ENCODE results near the gene TMEM131.

Gene TMEM131

GRCh38 chr2:98036349-98037000 lies 40.7 kb upstream of the TMEM131 start:
- H3K4ac ChIP-seq (ENCODE audit: low read depth, low read length): no peak overlapping the region
- no peak overlapping the region for H2AFZ ChIP-seq (ENCODE audit: insufficient read depth, low read length, poor library complexity)
- no CpG with 5 or more reads among the region's 8 CpGs for WGBS (ENCODE audit: extremely low coverage, insufficient coverage, insufficient read length)
- no peak overlapping the region for H3K9ac ChIP-seq (ENCODE audit: low read length)
- H2BK5ac ChIP-seq (ENCODE audit: low read depth, low read length, poor library complexity): no peak overlapping the region
- H3K27me3 ChIP-seq (ENCODE audit: insufficient read depth, low read length): no peaks in the 10 kb centered on the region
- no peak overlapping the region for H2AK5ac ChIP-seq (ENCODE audit: low read length)
- no peaks in the 10 kb centered on the region for H3K79me1 ChIP-seq (ENCODE audit: low read length)
- H4K91ac ChIP-seq (ENCODE audit: low read depth, low read length): no peak overlapping the region
- no peaks in the 10 kb centered on the region for H3K4me1 ChIP-seq (ENCODE audit: control insufficient read depth in 1 of 2, insufficient read depth in 2 of 2, low read length in 2 of 2)
- no peak overlapping the region for H3K4me3 ChIP-seq (ENCODE audit: low read depth, low read length)
- H3K27ac ChIP-seq (ENCODE audit: low read depth, low read length): no peak overlapping the region
- H3K79me2 ChIP-seq (ENCODE audit: control insufficient read depth, insufficient read depth, low read length, poor library complexity): no peaks in the 10 kb centered on the region
- H2BK12ac ChIP-seq (ENCODE audit: low read length): no peak overlapping the region
- no peak overlapping the region for H3K23ac ChIP-seq (ENCODE audit: low read length)
- H2BK120ac ChIP-seq (ENCODE audit: insufficient read depth, low read length, poor library complexity): no peak overlapping the region
- H4K12ac ChIP-seq (ENCODE audit: low read depth, low read length): no peak overlapping the region
- H3K4me2 ChIP-seq (ENCODE audit: low read length): no peak overlapping the region
- DNase-seq: no peak
- no peaks in the 10 kb centered on the region for H3K9me3 ChIP-seq (ENCODE audit: insufficient read depth, low read depth, low read length)
- H3K18ac ChIP-seq (ENCODE audit: low read length): no peak overlapping the region
- no peaks in the 10 kb centered on the region for H3K36me3 ChIP-seq (ENCODE audit: control insufficient read depth in 1 of 2, insufficient read depth in 2 of 2, low read length in 2 of 2)
- H4K8ac ChIP-seq (ENCODE audit: low read depth, low read length): no peak overlapping the region
- H3K14ac ChIP-seq (ENCODE audit: low read length): no peak overlapping the region

GRCh38 chr2:98034745-98035144 lies 39.0 kb upstream of the TMEM131 start:
- no peak overlapping the region for H3K27ac ChIP-seq (ENCODE audit: low read depth, low read length)
- H4K8ac ChIP-seq (ENCODE audit: low read depth, low read length): no peak overlapping the region
- no peaks in the 10 kb centered on the region for H3K27me3 ChIP-seq (ENCODE audit: insufficient read depth, low read length)
- H3K4me1 ChIP-seq (ENCODE audit: control insufficient read depth in 1 of 2, insufficient read depth in 2 of 2, low read length in 2 of 2): no peaks in the 10 kb centered on the region
- H4K12ac ChIP-seq (ENCODE audit: low read depth, low read length): no peak overlapping the region
- no peak overlapping the region for H3K14ac ChIP-seq (ENCODE audit: low read length)
- DNase-seq: no peak
- no peak overlapping the region for H2BK120ac ChIP-seq (ENCODE audit: insufficient read depth, low read length, poor library complexity)
- no peaks in the 10 kb centered on the region for H3K79me1 ChIP-seq (ENCODE audit: low read length)
- no peaks in the 10 kb centered on the region for H3K36me3 ChIP-seq (ENCODE audit: control insufficient read depth in 1 of 2, insufficient read depth in 2 of 2, low read length in 2 of 2)
- no peak overlapping the region for H3K23ac ChIP-seq (ENCODE audit: low read length)
- H3K18ac ChIP-seq (ENCODE audit: low read length): no peak overlapping the region
- WGBS (ENCODE audit: extremely low coverage, insufficient coverage, insufficient read length): no CpG with 5 or more reads among the region's 14 CpGs
- H2BK5ac ChIP-seq (ENCODE audit: low read depth, low read length, poor library complexity): no peak overlapping the region
- H4K91ac ChIP-seq (ENCODE audit: low read depth, low read length): no peak overlapping the region
- no peak overlapping the region for H3K4me2 ChIP-seq (ENCODE audit: low read length)
- H3K79me2 ChIP-seq (ENCODE audit: control insufficient read depth, insufficient read depth, low read length, poor library complexity): no peaks in the 10 kb centered on the region
- H3K9ac ChIP-seq (ENCODE audit: low read length): no peak overlapping the region
- H3K4me3 ChIP-seq (ENCODE audit: low read depth, low read length): no peak overlapping the region
- H2BK12ac ChIP-seq (ENCODE audit: low read length): no peak overlapping the region
- H2AFZ ChIP-seq (ENCODE audit: insufficient read depth, low read length, poor library complexity): no peak overlapping the region
- no peaks in the 10 kb centered on the region for H3K9me3 ChIP-seq (ENCODE audit: insufficient read depth, low read depth, low read length)
- H2AK5ac ChIP-seq (ENCODE audit: low read length): no peak overlapping the region
- no peak overlapping the region for H3K4ac ChIP-seq (ENCODE audit: low read depth, low read length)

DNA sequence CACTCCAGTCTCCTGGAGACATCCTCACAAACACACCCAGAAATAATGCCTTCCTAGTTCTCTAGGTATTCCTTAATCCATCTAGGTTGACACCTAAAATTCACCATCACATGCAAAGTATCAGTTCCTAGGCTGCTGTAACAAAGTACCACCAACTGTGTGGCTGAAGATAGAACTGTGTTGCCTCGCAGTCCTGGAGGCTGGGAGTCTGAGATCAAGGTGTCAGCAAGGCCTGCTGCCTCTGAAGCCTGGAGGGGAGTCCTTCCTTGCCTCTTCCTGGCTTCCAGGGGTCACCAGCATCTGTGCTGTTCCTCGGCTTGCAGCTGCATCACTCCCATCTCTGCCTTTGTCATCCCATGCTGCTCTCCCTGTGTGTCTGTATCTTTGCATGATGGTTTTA lies 36.3 kb upstream of the TMEM131 start:
- Histone ChIP-seq H3K4me3 (ENCODE audit: low read depth, low read length) (no peak overlapping the region), H3K4ac (ENCODE audit: low read depth, low read length) (no peak overlapping the region), H3K79me2 (ENCODE audit: control insufficient read depth, insufficient read depth, low read length, poor library complexity) (no peaks in the 10 kb centered on the region)

DNA sequence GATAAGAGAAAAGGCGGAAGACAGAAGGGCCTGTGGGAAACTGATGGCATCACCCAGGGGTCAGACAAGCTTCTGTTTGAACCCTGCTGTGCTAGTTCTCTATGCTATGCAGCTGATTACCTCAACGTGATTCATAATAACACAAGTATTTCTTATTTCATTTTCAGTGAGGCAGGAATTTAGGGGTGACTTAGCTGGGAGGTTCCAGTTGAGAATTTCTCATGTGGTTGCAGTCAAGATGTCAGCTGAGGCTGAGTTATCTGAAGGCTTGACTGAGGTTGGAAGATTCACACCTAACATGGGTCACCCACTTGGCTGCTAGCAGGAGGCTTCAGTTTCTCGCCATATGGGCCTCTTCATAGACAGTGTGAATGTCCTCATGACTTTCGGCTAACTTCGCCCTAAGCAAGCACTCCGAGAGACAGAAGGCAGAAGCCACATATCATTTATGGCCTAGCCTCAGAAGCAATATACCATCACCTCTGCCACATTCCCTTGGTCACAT lies 34.0 kb upstream of the TMEM131 start:
- no peaks in the 10 kb centered on the region for H3K79me2 ChIP-seq (ENCODE audit: control insufficient read depth, insufficient read depth, low read length, poor library complexity)
- H3K79me1 ChIP-seq (ENCODE audit: low read length): no peaks in the 10 kb centered on the region
- H2BK5ac ChIP-seq (ENCODE audit: low read depth, low read length, poor library complexity): no peak overlapping the region
- H4K12ac ChIP-seq (ENCODE audit: low read depth, low read length): no peak overlapping the region
- no peak overlapping the region for H2BK120ac ChIP-seq (ENCODE audit: insufficient read depth, low read length, poor library complexity)
- no peak for DNase-seq
- no peaks in the 10 kb centered on the region for H3K36me3 ChIP-seq (ENCODE audit: control insufficient read depth in 1 of 2, insufficient read depth in 2 of 2, low read length in 2 of 2)
- no peak overlapping the region for H3K14ac ChIP-seq (ENCODE audit: low read length)
- peaks cover 0 to 6% of the 10 kb centered on the region in 2 experiments for H3K4me1 ChIP-seq (ENCODE audit: control insufficient read depth in 1 of 2, insufficient read depth in 2 of 2, low read length in 2 of 2)
- H3K18ac ChIP-seq (ENCODE audit: low read length): no peak overlapping the region
- H2AK5ac ChIP-seq (ENCODE audit: low read length): no peak overlapping the region
- no peak overlapping the region for H4K91ac ChIP-seq (ENCODE audit: low read depth, low read length)
- no peak overlapping the region for H3K4me3 ChIP-seq (ENCODE audit: low read depth, low read length)
- no peaks in the 10 kb centered on the region for H3K27me3 ChIP-seq (ENCODE audit: insufficient read depth, low read length)
- WGBS (ENCODE audit: extremely low coverage, insufficient coverage, insufficient read length): no CpG with 5 or more reads among the region's 6 CpGs
- H2AFZ ChIP-seq (ENCODE audit: insufficient read depth, low read length, poor library complexity): no peak overlapping the region
- no peak overlapping the region for H3K4ac ChIP-seq (ENCODE audit: low read depth, low read length)
- no peak overlapping the region for H2BK12ac ChIP-seq (ENCODE audit: low read length)
- H4K8ac ChIP-seq (ENCODE audit: low read depth, low read length): no peak overlapping the region
- H3K9me3 ChIP-seq (ENCODE audit: insufficient read depth, low read depth, low read length): no peaks in the 10 kb centered on the region
- no peak overlapping the region for H3K27ac ChIP-seq (ENCODE audit: low read depth, low read length)
- no peak overlapping the region for H3K9ac ChIP-seq (ENCODE audit: low read length)
- no peak overlapping the region for H3K4me2 ChIP-seq (ENCODE audit: low read length)
- no peak overlapping the region for H3K23ac ChIP-seq (ENCODE audit: low read length)

More for the DNA sequence above, 36.3 kb upstream of the TMEM131 start:
- H3K27me3 ChIP-seq (ENCODE audit: insufficient read depth, low read length): no peaks in the 10 kb centered on the region
- H3K9ac ChIP-seq (ENCODE audit: low read length): no peak overlapping the region
- no peaks in the 10 kb centered on the region for H3K9me3 ChIP-seq (ENCODE audit: insufficient read depth, low read depth, low read length)
- no peak overlapping the region for H2BK12ac ChIP-seq (ENCODE audit: low read length)
- H2AFZ ChIP-seq (ENCODE audit: insufficient read depth, low read length, poor library complexity): no peak overlapping the region
- no peak overlapping the region for H3K27ac ChIP-seq (ENCODE audit: low read depth, low read length)
- H3K79me1 ChIP-seq (ENCODE audit: low read length): no peaks in the 10 kb centered on the region
- no peaks in the 10 kb centered on the region for H3K36me3 ChIP-seq (ENCODE audit: control insufficient read depth in 1 of 2, insufficient read depth in 2 of 2, low read length in 2 of 2)
- no peak overlapping the region for H4K8ac ChIP-seq (ENCODE audit: low read depth, low read length)
- no peak overlapping the region for H2BK120ac ChIP-seq (ENCODE audit: insufficient read depth, low read length, poor library complexity)
- H3K23ac ChIP-seq (ENCODE audit: low read length): no peak overlapping the region
- H2BK5ac ChIP-seq (ENCODE audit: low read depth, low read length, poor library complexity): no peak overlapping the region
- peaks cover 0 to 6% of the 10 kb centered on the region in 2 experiments for H3K4me1 ChIP-seq (ENCODE audit: control insufficient read depth in 1 of 2, insufficient read depth in 2 of 2, low read length in 2 of 2)
- H3K4me2 ChIP-seq (ENCODE audit: low read length): no peak overlapping the region
- DNase-seq: no peak
- H2AK5ac ChIP-seq (ENCODE audit: low read length): no peak overlapping the region
- H4K12ac ChIP-seq (ENCODE audit: low read depth, low read length): no peak overlapping the region
- H3K14ac ChIP-seq (ENCODE audit: low read length): no peak overlapping the region
- no CpG with 5 or more reads among the region's 2 CpGs for WGBS (ENCODE audit: extremely low coverage, insufficient coverage, insufficient read length)
- H3K18ac ChIP-seq (ENCODE audit: low read length): no peak overlapping the region
- no peak overlapping the region for H4K91ac ChIP-seq (ENCODE audit: low read depth, low read length)
